IMR-90 (cell line): ENCODE results near the gene FNDC3B. TPM values are rescaled to one million over a fixed set of nuclear protein-coding genes. Genes with fewer than 3 reads are reported as not detected.

Experiments used
- ATAC-seq: fragments of 200-7000 bp; cut with Tn5 transposase; 2 replicates; pipeline ENCODE4 v1.9.1; 2020; ENCODE audit warnings: low read depth, mild to moderate bottlenecking, moderate library complexity
- BruUV-seq: library from RNA; stranded (reverse); fragments of 400-500 nt; replicated peaks from 2 replicates; lab custom pipeline; 2021; lab: Mats Ljungman, UMichigan
- CTCF ChIA-PET: fragments of 300-600 bp; formaldehyde crosslinking; extraction: SDS; loops from one replicate; lab custom pipeline; 2021; ENCODE audit warnings: antibody characterized with exemption; lab: Yijun Ruan, JAX
- POLR2A ChIA-PET: fragments of 300-600 bp; sonication (Branson Sonifier 250); formaldehyde crosslinking; loops from one replicate; lab custom pipeline; 2022; ENCODE audit warnings: antibody characterized with exemption; ENCODE audit not compliant: unreplicated experiment; lab: Charles Lee
- DNase-seq: peaks from one replicate; pipeline ENCODE4 v3.0.0; 2013
- H2AFZ ChIP-seq: replicated peaks from 2 replicates; pipeline ENCODE3; 2013; ENCODE audit warnings: low read length, mild to moderate bottlenecking; ENCODE audit not compliant: poor library complexity
- H2AK5ac ChIP-seq: 2 replicates; pipeline ENCODE4 v1.6.1; 2013; ENCODE audit warnings: low read depth, low read length, inconsistent platforms
- H2AK9ac ChIP-seq: replicated peaks from 2 replicates; pipeline ENCODE3; 2013; ENCODE audit warnings: mild to moderate bottlenecking, low read depth, low read length, moderate library complexity; ENCODE audit not compliant: poor library complexity
- H2BK120ac ChIP-seq: 2 replicates; pipeline ENCODE4 v1.6.1; 2013; ENCODE audit warnings: low read depth, low read length, inconsistent platforms
- H2BK15ac ChIP-seq: 3 replicates; pipeline ENCODE4 v1.6.1; 2013; ENCODE audit warnings: low read depth, low read length, inconsistent platforms
- H2BK20ac ChIP-seq: 2 replicates; pipeline ENCODE4 v1.6.1; 2013; ENCODE audit warnings: low read depth, mild to moderate bottlenecking, inconsistent platforms, low read length, moderate library complexity
- H2BK5ac ChIP-seq: 2 replicates; pipeline ENCODE4 v1.6.1; 2013; ENCODE audit warnings: mild to moderate bottlenecking, low read depth, low read length, inconsistent platforms; ENCODE audit not compliant: poor library complexity, severe bottlenecking
- H3K14ac ChIP-seq: replicated peaks from 2 replicates; pipeline ENCODE4 v1.6.1; 2013; ENCODE audit warnings: low read depth, low read length, inconsistent platforms
- H3K18ac ChIP-seq: 2 replicates; pipeline ENCODE4 v1.6.1; 2013; ENCODE audit warnings: low read depth, low read length, control low read depth
- H3K23ac ChIP-seq: 2 replicates; pipeline ENCODE4 v1.6.1; 2013; ENCODE audit warnings: low read depth, low read length, inconsistent platforms
- H3K27ac ChIP-seq: 2 replicates; pipeline ENCODE4 v1.5.1; 2013; ENCODE audit warnings: mild to moderate bottlenecking, control low read depth, low read length; ENCODE audit not compliant: insufficient read depth
- H3K27me3 ChIP-seq: 2 replicates; pipeline ENCODE4 v1.6.1; 2013; ENCODE audit warnings: low read length; ENCODE audit not compliant: control insufficient read depth, insufficient read depth
- H3K36me3 ChIP-seq: 2 replicates; pipeline ENCODE4 v1.6.1; 2013; ENCODE audit warnings: low read length, mixed read lengths; ENCODE audit not compliant: control insufficient read depth, insufficient read depth
- H3K4ac ChIP-seq: 2 replicates; pipeline ENCODE4 v1.6.1; 2013; ENCODE audit warnings: low read depth, low read length, inconsistent platforms
- H3K4me1 ChIP-seq: 2 replicates; pipeline ENCODE4 v1.6.1; 2013; ENCODE audit warnings: low read length, mixed read lengths; ENCODE audit not compliant: control insufficient read depth, insufficient read depth
- H3K4me2 ChIP-seq: 2 replicates; pipeline ENCODE4 v1.6.1; 2013; ENCODE audit warnings: low read depth, mild to moderate bottlenecking, control low read depth, low read length, moderate library complexity
- H3K4me3 ChIP-seq: 2 replicates; pipeline ENCODE4 v1.5.1; 2013; ENCODE audit warnings: low read depth, mild to moderate bottlenecking, control low read depth, low read length, moderate library complexity; ENCODE audit not compliant: insufficient read depth
- H3K56ac ChIP-seq: 2 replicates; pipeline ENCODE4 v1.6.1; 2013; ENCODE audit warnings: low read length, inconsistent platforms; ENCODE audit not compliant: insufficient read depth; ENCODE audit errors: extremely low read depth
- H3K79me1 ChIP-seq, 2 experiments: 2 replicates each; pipeline ENCODE4 v1.6.1; 2013; ENCODE audit warnings: low read length in 2 of 2, inconsistent platforms in 1 of 2, low read depth in 1 of 2
- H3K9ac ChIP-seq: 2 replicates; pipeline ENCODE4 v1.6.1; 2013; ENCODE audit warnings: low read depth, low read length, control low read depth
- H3K9me1 ChIP-seq: 2 replicates; pipeline ENCODE4 v1.6.1; 2013; ENCODE audit warnings: low read length, inconsistent platforms; ENCODE audit not compliant: insufficient read depth
- H3K9me3 ChIP-seq: 2 replicates; pipeline ENCODE4 v1.6.1; 2013; ENCODE audit warnings: low read length; ENCODE audit not compliant: control insufficient read depth, insufficient read depth
- H4K20me1 ChIP-seq: 2 replicates; pipeline ENCODE4 v1.6.1; 2013; ENCODE audit warnings: low read length, inconsistent platforms; ENCODE audit not compliant: insufficient read depth
- H4K5ac ChIP-seq: 2 replicates; pipeline ENCODE4 v1.6.1; 2013; ENCODE audit warnings: mild to moderate bottlenecking, low read depth, low read length, control low read depth
- H4K8ac ChIP-seq, 2 experiments: 2 replicates each; pipeline ENCODE4 v1.6.1; 2013; ENCODE audit warnings: low read depth in 2 of 2, low read length in 2 of 2, control low read depth in 1 of 2, inconsistent platforms in 1 of 2
- H4K91ac ChIP-seq: 2 replicates; pipeline ENCODE4 v1.6.1; 2013; ENCODE audit warnings: low read depth, low read length, inconsistent platforms; ENCODE audit not compliant: insufficient read depth
- BHLHE40 ChIP-seq: fragments of 150-350 bp; IDR thresholded peaks from 2 replicates; pipeline ENCODE4 v1.6.1; 2016; ENCODE audit warnings: mild to moderate bottlenecking, low read depth, low read length
- CEBPB ChIP-seq: IDR thresholded peaks from 2 replicates; pipeline ENCODE4 v1.6.1; 2012; ENCODE audit warnings: low read depth, low read length, improper control_type of control experiment
- CHD1 ChIP-seq: IDR thresholded peaks from 2 replicates; pipeline ENCODE4 v1.6.1; 2012; ENCODE audit warnings: low read depth, low read length, improper control_type of control experiment
- FOS ChIP-seq: fragments of 150-350 bp; IDR thresholded peaks from 2 replicates; pipeline ENCODE4 v1.6.1; 2016; ENCODE audit warnings: low read depth, low read length
- MAFK ChIP-seq: IDR thresholded peaks from 2 replicates; pipeline ENCODE4 v1.6.1; 2012; ENCODE audit warnings: low read depth, low read length, improper control_type of control experiment
- MAZ ChIP-seq: IDR thresholded peaks from 2 replicates; pipeline ENCODE4 v1.6.1; 2012; ENCODE audit warnings: low read depth, mild to moderate bottlenecking, low read length, improper control_type of control experiment, moderate library complexity, borderline replicate concordance
- MXI1 ChIP-seq: IDR thresholded peaks from 2 replicates; pipeline ENCODE4 v1.6.1; 2012; ENCODE audit warnings: low read depth, mild to moderate bottlenecking, low read length, moderate library complexity, borderline replicate concordance
- NFE2L2 ChIP-seq: fragments of 150-350 bp; IDR thresholded peaks from 2 replicates; pipeline ENCODE4 v1.6.1; 2016; ENCODE audit warnings: low read depth, mild to moderate bottlenecking, low read length
- POLR2A ChIP-seq: IDR thresholded peaks from 2 replicates; pipeline ENCODE4 v1.6.1; 2012; ENCODE audit warnings: mild to moderate bottlenecking, low read depth, low read length
- RAD21 ChIP-seq: IDR thresholded peaks from 2 replicates; pipeline ENCODE4 v1.6.1; 2012; ENCODE audit warnings: low read length, improper control_type of control experiment
- RCOR1 ChIP-seq: IDR thresholded peaks from 2 replicates; pipeline ENCODE4 v1.6.1; 2012; ENCODE audit warnings: mild to moderate bottlenecking, low read length, improper control_type of control experiment; ENCODE audit not compliant: insufficient replicate concordance
- RFX5 ChIP-seq: IDR thresholded peaks from 2 replicates; pipeline ENCODE4 v1.8.0; 2012; ENCODE audit warnings: low read depth, mild to moderate bottlenecking, low read length, moderate library complexity
- SMC3 ChIP-seq: fragments of 150-350 bp; IDR thresholded peaks from 2 replicates; pipeline ENCODE4 v1.6.1; 2016; ENCODE audit warnings: low read depth, mild to moderate bottlenecking, antibody characterized with exemption, low read length, moderate library complexity
- WGBS, 2 experiments: methylation state at CpG; one replicate each; pipeline versions ENCODE4 v1.1.5 to v1.1.7; 2013; ENCODE audit warnings: missing lambda C conversion rate in 2 of 2; ENCODE audit not compliant: insufficient read length in 1 of 2; ENCODE audit errors: extremely low coverage in 2 of 2; 5-methylcytosine and 5-hydroxymethylcytosine counted together
- dilution Hi-C: fragments of 300-500 bp; cut with HindIII; formaldehyde crosslinking; loops from one replicate; pipeline ENCODE4 v1.14.3; 2018; ENCODE audit warnings: low sequenced_read_pairs; ENCODE audit not compliant: unreplicated experiment
- in situ Hi-C: fragments of 300-500 bp; cut with MboI; formaldehyde crosslinking; loops from 3 replicates; pipeline ENCODE4 v1.14.3; 2019; ENCODE audit warnings: low sequenced_read_pairs, inconsistent platforms, mixed read lengths
- intact Hi-C: fragments of 100-400 bp; cut with micrococcal nuclease; formaldehyde crosslinking; loops from 2 replicates; pipeline ENCODE4 v1.10.0; 2022
- polyA plus RNA-seq, 3 experiments: library from polyadenylated mRNA; depleted of rRNA; stranded (reverse); fragments of >200 nt; gene quantifications; 2 replicates each; pipeline ENCODE4 v1.2.3, GENCODE V29; 2012; ENCODE audit warnings: low replicate concordance in 1 of 3
- total RNA-seq: library from RNA; depleted of rRNA; stranded (reverse); fragments of >200 nt; gene quantifications from 2 replicates; pipeline ENCODE4 v1.2.3, GENCODE V29; 2012
- TF ChIP-seq, protein P1 (sequence below): fragments of 150-350 bp; IDR thresholded peaks from 2 replicates; pipeline ENCODE4 v1.6.1; 2016; ENCODE audit warnings: low read depth, mild to moderate bottlenecking, low read length, moderate library complexity, borderline replicate concordance
- TF ChIP-seq, protein P2 (sequence below): fragments of 150-350 bp; IDR thresholded peaks from 2 replicates; pipeline ENCODE4 v1.6.1; 2017; ENCODE audit warnings: mild to moderate bottlenecking, antibody characterized with exemption, low read length, low read depth
- TF ChIP-seq, protein P3 (sequence below): conservative IDR thresholded peaks from 2 replicates; pipeline ENCODE4 v1.5.1; 2012; ENCODE audit warnings: mild to moderate bottlenecking, low read depth, low read length, improper control_type of control experiment

Gene FNDC3B
- total and polyA plus RNA-seq, 2 of the 4 experiments (the other 2 are of a cell fraction): 23.9 to 150 TPM

DNA sequence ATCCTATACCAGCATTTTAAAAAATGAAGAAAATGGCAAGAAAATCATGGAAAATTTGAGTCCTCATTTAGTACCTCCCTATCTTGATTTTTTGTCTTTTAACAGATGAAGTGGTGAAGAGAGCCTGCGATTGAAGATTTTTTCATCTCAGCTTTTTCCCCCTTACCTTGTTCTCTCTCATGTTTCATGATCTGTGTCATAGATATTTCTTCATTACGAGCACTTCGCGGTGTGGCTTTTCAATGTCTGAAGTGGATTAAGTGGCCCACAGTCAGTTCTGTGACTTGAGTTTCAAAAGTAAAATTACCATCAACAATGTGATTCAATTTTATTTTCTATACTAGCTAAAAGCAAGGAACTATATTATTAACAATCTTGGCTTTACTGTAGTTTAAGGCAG is 147.2 kb downstream of the FNDC3B start:
- Histone ChIP-seq H3K18ac (no peak overlapping the region), H2AFZ (no peak overlapping the region), H2BK20ac (no peak overlapping the region), H4K91ac (no peak overlapping the region), H3K4me1 (peaks cover 10% of the 10 kb centered on the region), H3K27ac (no peak overlapping the region), H4K8ac (no peak overlapping the region), H2BK15ac (no peak overlapping the region), H4K20me1 (peaks cover 78% of the 10 kb centered on the region), H2BK5ac (no peak overlapping the region), H3K4me3 (no peak overlapping the region), H2BK120ac (no peak overlapping the region), H2AK5ac (no peak overlapping the region), H3K23ac (no peak overlapping the region), H3K14ac (no peak overlapping the region), H3K56ac (no peak overlapping the region), H3K36me3 (peaks cover 2% of the 10 kb centered on the region; the same call in 1 of the 2 replicates), H3K9ac (no peak overlapping the region), H3K27me3 (no peaks in the 10 kb centered on the region), H3K4ac (no peak overlapping the region), H3K79me1 (peaks cover 32 to 86% of the 10 kb centered on the region in 2 experiments), H3K9me1 (peaks cover 16% of the 10 kb centered on the region), H2AK9ac (no peak overlapping the region), H3K9me3 (no peaks in the 10 kb centered on the region), H3K4me2 (no peak overlapping the region), H4K5ac (no peak overlapping the region)
- dilution Hi-C loops: no loop called here
- in situ Hi-C loops: no loop called here
- CTCF ChIA-PET: no interaction called here
- ATAC-seq (no peak), DNase-seq (no peak)
- intact Hi-C loops: no loop called here
- TF ChIP-seq CHD1 (no peak), POLR2A (no peak), NFE2L2 (no peak), CEBPB (no peak), RFX5 (no peak), FOS (no peak), RCOR1 (no peak), SMC3 (no peak), RAD21 (no peak), MXI1 (no peak), BHLHE40 (no peak), MAFK (no peak), MAZ (no peak)
- TF ChIP-seq, protein P1, sequence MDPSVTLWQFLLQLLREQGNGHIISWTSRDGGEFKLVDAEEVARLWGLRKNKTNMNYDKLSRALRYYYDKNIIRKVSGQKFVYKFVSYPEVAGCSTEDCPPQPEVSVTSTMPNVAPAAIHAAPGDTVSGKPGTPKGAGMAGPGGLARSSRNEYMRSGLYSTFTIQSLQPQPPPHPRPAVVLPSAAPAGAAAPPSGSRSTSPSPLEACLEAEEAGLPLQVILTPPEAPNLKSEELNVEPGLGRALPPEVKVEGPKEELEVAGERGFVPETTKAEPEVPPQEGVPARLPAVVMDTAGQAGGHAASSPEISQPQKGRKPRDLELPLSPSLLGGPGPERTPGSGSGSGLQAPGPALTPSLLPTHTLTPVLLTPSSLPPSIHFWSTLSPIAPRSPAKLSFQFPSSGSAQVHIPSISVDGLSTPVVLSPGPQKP: no peak
- TF ChIP-seq, protein P2, sequence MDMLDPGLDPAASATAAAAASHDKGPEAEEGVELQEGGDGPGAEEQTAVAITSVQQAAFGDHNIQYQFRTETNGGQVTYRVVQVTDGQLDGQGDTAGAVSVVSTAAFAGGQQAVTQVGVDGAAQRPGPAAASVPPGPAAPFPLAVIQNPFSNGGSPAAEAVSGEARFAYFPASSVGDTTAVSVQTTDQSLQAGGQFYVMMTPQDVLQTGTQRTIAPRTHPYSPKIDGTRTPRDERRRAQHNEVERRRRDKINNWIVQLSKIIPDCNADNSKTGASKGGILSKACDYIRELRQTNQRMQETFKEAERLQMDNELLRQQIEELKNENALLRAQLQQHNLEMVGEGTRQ: no peak
- TF ChIP-seq, protein P3, sequence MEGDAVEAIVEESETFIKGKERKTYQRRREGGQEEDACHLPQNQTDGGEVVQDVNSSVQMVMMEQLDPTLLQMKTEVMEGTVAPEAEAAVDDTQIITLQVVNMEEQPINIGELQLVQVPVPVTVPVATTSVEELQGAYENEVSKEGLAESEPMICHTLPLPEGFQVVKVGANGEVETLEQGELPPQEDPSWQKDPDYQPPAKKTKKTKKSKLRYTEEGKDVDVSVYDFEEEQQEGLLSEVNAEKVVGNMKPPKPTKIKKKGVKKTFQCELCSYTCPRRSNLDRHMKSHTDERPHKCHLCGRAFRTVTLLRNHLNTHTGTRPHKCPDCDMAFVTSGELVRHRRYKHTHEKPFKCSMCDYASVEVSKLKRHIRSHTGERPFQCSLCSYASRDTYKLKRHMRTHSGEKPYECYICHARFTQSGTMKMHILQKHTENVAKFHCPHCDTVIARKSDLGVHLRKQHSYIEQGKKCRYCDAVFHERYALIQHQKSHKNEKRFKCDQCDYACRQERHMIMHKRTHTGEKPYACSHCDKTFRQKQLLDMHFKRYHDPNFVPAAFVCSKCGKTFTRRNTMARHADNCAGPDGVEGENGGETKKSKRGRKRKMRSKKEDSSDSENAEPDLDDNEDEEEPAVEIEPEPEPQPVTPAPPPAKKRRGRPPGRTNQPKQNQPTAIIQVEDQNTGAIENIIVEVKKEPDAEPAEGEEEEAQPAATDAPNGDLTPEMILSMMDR: no peak
- BruUV-seq: no TSS peak
- no CpG with 5 or more reads among the region's 4 CpGs for WGBS, 2 experiments
- POLR2A ChIA-PET: no interaction called here
